Adrenal gland (tissue), 12 donors: ENCODE results near the gene RUBCNL. TPM values are rescaled to one million over a fixed set of nuclear protein-coding genes. Genes with fewer than 3 reads are reported as not detected.

Source experiments
- DNase-seq, 7 donors: peaks; one replicate each; pipeline ENCODE4 v3.0.0-alpha.2; 2019 to 2020
- H3K27ac ChIP-seq, 5 donors: fragments of 200-600 bp; sonication (generic) in 4 of 5; 1 replicate in 3 of 5; 2 replicates in 2 of 5; pipeline versions ENCODE4 v1.5.1 to v1.8.0; 2016 to 2020; ENCODE audit warnings: mild to moderate bottlenecking in 1 of 5
- H3K27me3 ChIP-seq: fragments of 200-600 bp; 2 replicates; pipeline ENCODE4 v1.8.0; 2021
- H3K36me3 ChIP-seq, 2 donors: fragments of 200-600 bp; replicated peaks in 1 of 2; 1 replicate in 1 of 2; 2 replicates in 1 of 2; pipeline versions ENCODE4 v1.5.1 to v1.8.0; 2018 to 2022
- H3K4me1 ChIP-seq, 2 donors: fragments of 200-600 bp; replicated peaks in 1 of 2; 1 replicate in 1 of 2; 2 replicates in 1 of 2; pipeline versions ENCODE4 v1.5.1 to v1.8.0; 2018 to 2021
- H3K4me3 ChIP-seq, 4 donors: fragments of 200-600 bp; sonication (generic) in 3 of 4; one replicate each; pipeline ENCODE4 v1.5.1; 2016 to 2018
- H3K9me3 ChIP-seq, 3 donors: fragments of 200-600 bp; sonication (generic) in 1 of 3; replicated peaks in 1 of 3; 1 replicate in 2 of 3; 2 replicates in 1 of 3; pipeline versions ENCODE4 v1.5.1 to v1.8.0; 2016 to 2021
- CTCF ChIP-seq, 6 experiments: fragments of 450-650 bp in 4 of 6; fragments of 200-600 bp in 2 of 6; sonication (generic) in 1 of 6; IDR thresholded peaks; 1 replicate in 5 of 6; 2 replicates in 1 of 6; pipeline versions ENCODE4 v1.5.1 to v1.8.0; 2016 to 2021; ENCODE audit warnings: antibody characterized with exemption in 6 of 6, mild to moderate bottlenecking in 2 of 6, moderate library complexity in 1 of 6
- POLR2A ChIP-seq, 2 donors: fragments of 450-650 bp; IDR thresholded peaks; one replicate each; pipeline ENCODE4 v1.6.1; 2017; ENCODE audit warnings: antibody characterized with exemption in 2 of 2, mild to moderate bottlenecking in 2 of 2, moderate library complexity in 1 of 2
- WGBS, 4 donors: extraction: QIAGEN DNeasy Blood & Tissue Kit in 2 of 4; methylation state at CpG; one replicate each; pipeline versions ENCODE4 v1.1.5 to v1.1.7; 2013 to 2017; 5-methylcytosine and 5-hydroxymethylcytosine counted together
- intact Hi-C, 2 donors: fragments of 100-400 bp; cut with DNase I; formaldehyde crosslinking; loops; one replicate each; pipeline versions ENCODE4 v1.14.1 to v1.15.0; 2022 to 2023
- polyA plus RNA-seq, 3 donors: library from polyadenylated mRNA; stranded (reverse); fragments of 200-250 nt in 2 of 3; fragments of 350-450 nt in 1 of 3; fragmentation: Illumina TruSeq in 1 of 3; extraction: RNeasy Lipid Tissue Mini Kit (QIAGEN cat#74804) in 1 of 3; gene quantifications; one replicate each; pipeline ENCODE4 v1.2.3, GENCODE V29; 2013 to 2014
- total RNA-seq, 9 donors: library from RNA; depleted of rRNA in 4 of 9; stranded (reverse); fragments of >200 nt in 4 of 9; fragments of 120-200 nt in 1 of 9; fragmentation: NEBNext Ultra II Directional in 1 of 9; extraction: Animal tissue kit (Norgen Biotek cat#: 25700) in 1 of 9; gene quantifications; one replicate each; pipeline versions ENCODE4 v1.1.0 to v1.2.4, GENCODE V29; 2013 to 2023
- donor health status: healthy with polysubstance abuse.
- donor health status: Bipolar disorder and iron deficiency.
- donor health status: DM: yes; HTN: yes; CAD: no.
- donor health status: DM: no; HTN: no; CAD: no.
- donor health status: DM: no; HTN: no; CAD: no.
- donor health status: DM: yes; HTN: yes; CAD: no.

RUBCNL gene
- total and polyA plus RNA-seq, 12 donors: 0.81 to 7.9 (median 2.9) TPM

DNA sequence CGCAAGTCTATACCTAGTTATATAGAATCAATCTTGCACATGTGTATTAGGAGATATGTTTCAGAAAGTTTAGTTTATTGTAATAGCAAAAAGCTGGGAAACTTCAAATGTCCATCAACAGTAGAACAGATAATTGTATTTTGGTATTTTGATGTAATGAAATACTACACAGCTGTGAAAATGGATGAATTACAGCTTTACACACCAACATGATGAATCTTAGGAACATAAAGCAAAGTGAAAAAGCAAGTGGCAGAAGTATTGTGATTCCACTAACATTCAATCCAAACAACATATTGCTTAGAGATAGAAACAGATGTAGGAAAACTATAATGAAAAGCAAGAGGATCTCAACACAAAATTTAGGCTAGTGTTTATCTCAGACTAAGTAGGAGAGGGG, 72.5 kb downstream of the RUBCNL start:
- no peak for TF ChIP-seq CTCF (IDR thresholded peaks at IDR 0.05)
- no peak for TF ChIP-seq POLR2A (IDR thresholded peaks at IDR 0.05)
- H3K36me3 ChIP-seq: no peaks in the 10 kb centered on the region
- H3K27ac ChIP-seq: no peak overlapping the region
- WGBS, 4 donors: 93 to 97% (median 96%) methylated on average over 1 of the region's 1 CpG
- intact Hi-C loops: no loop called here
- no peaks in the 10 kb centered on the region for H3K27me3 ChIP-seq
- H3K4me3 ChIP-seq: no peak overlapping the region
- H3K4me1 ChIP-seq: no peaks in the 10 kb centered on the region
- DNase-seq: no peak
- no peaks in the 10 kb centered on the region for H3K9me3 ChIP-seq

GRCh38 chr13:46313432-46314257, 73.4 kb downstream of the RUBCNL start:
- intact Hi-C loops: no loop called here
- TF ChIP-seq POLR2A (IDR thresholded peaks at IDR 0.05) (no peak), CTCF (IDR thresholded peaks at IDR 0.05) (no peak)

GRCh38 chr13:46313024-46313423, 74.0 kb downstream of the RUBCNL start:
- Histone ChIP-seq H3K36me3 (no peaks in the 10 kb centered on the region), H3K4me1 (no peaks in the 10 kb centered on the region), H3K27ac (no peak overlapping the region), H3K27me3 (no peaks in the 10 kb centered on the region), H3K4me3 (no peak overlapping the region), H3K9me3 (no peaks in the 10 kb centered on the region)
- intact Hi-C loops: no loop called here
- WGBS, 4 donors: 57 to 76% (median 64%) methylated on average over 1 of the region's 1 CpG
- no peak for DNase-seq
- TF ChIP-seq POLR2A (IDR thresholded peaks at IDR 0.05) (no peak), CTCF (IDR thresholded peaks at IDR 0.05) (no peak)

More at GRCh38 chr13:46313432-46314257, 73.4 kb downstream of the RUBCNL start:
- H3K27me3 ChIP-seq: no peaks in the 10 kb centered on the region
- no peak overlapping the region for H3K27ac ChIP-seq
- no peaks in the 10 kb centered on the region for H3K4me1 ChIP-seq
- no peak overlapping the region for H3K4me3 ChIP-seq
- H3K9me3 ChIP-seq: no peaks in the 10 kb centered on the region
- DNase-seq: no peak
- no peaks in the 10 kb centered on the region for H3K36me3 ChIP-seq
- WGBS, 4 donors: 86 to 92% (median 87%) methylated on average over 6 of the region's 6 CpGs

DNA sequence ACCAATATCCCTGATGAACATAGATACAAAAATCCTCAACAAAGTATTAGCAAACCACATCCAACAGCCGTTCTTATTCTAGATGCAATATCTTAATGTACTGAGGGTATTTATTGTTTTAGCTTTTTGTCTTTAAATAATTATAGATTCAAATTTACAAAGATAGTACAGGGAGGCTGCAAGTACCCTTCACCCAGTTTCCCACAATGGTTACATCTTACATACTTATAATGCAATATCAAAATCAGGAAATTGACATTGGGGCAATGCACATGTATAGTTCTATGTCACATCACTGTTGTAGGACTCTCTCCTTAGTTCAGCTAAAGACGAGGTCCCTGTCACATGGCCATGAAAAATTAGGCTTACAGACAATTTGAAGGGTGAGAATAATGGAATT, 75.8 kb downstream of the RUBCNL start:
- WGBS, 4 donors: 79 to 88% (median 81%) methylated on average over 2 of the region's 2 CpGs
- TF ChIP-seq CTCF (IDR thresholded peaks at IDR 0.05) (no peak), POLR2A (IDR thresholded peaks at IDR 0.05) (no peak)
- H3K4me3 ChIP-seq: no peak overlapping the region
- H3K36me3 ChIP-seq: no peaks in the 10 kb centered on the region
- no peaks in the 10 kb centered on the region for H3K9me3 ChIP-seq
- intact Hi-C loops: no loop called here
- no peak for DNase-seq
- no peaks in the 10 kb centered on the region for H3K27me3 ChIP-seq
- no peaks in the 10 kb centered on the region for H3K4me1 ChIP-seq
- no peak overlapping the region for H3K27ac ChIP-seq
